ENCODE results near the gene SPINK6. TPM values are rescaled to one million over a fixed set of nuclear protein-coding genes. Genes with fewer than 3 reads are reported as not detected.

Gene SPINK6
- not detected for total RNA-seq

- H3K4me1 ChIP-seq: peaks cover 6 to 13% of the 10 kb centered on the region in 2 donors
- no peaks in the 10 kb centered on the region for H3K36me3 ChIP-seq
- H3K9me3 ChIP-seq: no peaks in the 10 kb centered on the region
- H3K27ac ChIP-seq: no peak within 1 kb of the TSS
- H3K27me3 ChIP-seq: no peaks in the 10 kb centered on the region
- TF ChIP-seq POLR2A (IDR thresholded peaks at IDR 0.05) (no peak), CTCF (IDR thresholded peaks at IDR 0.05) (no peak)
- 94 to 96% methylated on average over 2 of the region's 2 CpGs for WGBS, 2 donors
- DNase-seq: no peak
- no peak within 1 kb of the TSS for H3K4me3 ChIP-seq (replicated peaks in 1 of 3)
- intact Hi-C loops (cut with DNase I): no loop called here
Observed at GRCh38 chr5:148202531-148203203, at the start of gene SPINK6. SPINK6 (plus strand) TSS chr5:148203042; CDS start chr5:148203097, 55 bp downstream.

GRCh38 chr5:148156609-148157008 lies 46.2 kb upstream of the SPINK6 start:
- 94% methylated on average over 1 of the region's 1 CpG for WGBS, 2 donors
- H3K9me3 ChIP-seq: no peaks in the 10 kb centered on the region

GRCh38 chr5:148162038-148162437 lies 40.8 kb upstream of the SPINK6 start:
- Histone ChIP-seq H3K4me3 (replicated peaks in 1 of 3) (no peak overlapping the region), H3K36me3 (no peaks in the 10 kb centered on the region), H3K27me3 (no peaks in the 10 kb centered on the region), H3K9me3 (no peaks in the 10 kb centered on the region), H3K4me1 (no peaks in the 10 kb centered on the region), H3K27ac (no peak overlapping the region)
- no peak for DNase-seq
- TF ChIP-seq POLR2A (IDR thresholded peaks at IDR 0.05): no peak
- TF ChIP-seq CTCF (IDR thresholded peaks at IDR 0.05): no peak
- intact Hi-C loops (cut with DNase I): no loop called here
- 97 to 98% methylated on average over 1 of the region's 1 CpG for WGBS, 2 donors

More at GRCh38 chr5:148156609-148157008, 46.2 kb upstream of the SPINK6 start:
- Histone ChIP-seq H3K4me1 (no peaks in the 10 kb centered on the region), H3K4me3 (replicated peaks in 1 of 3) (no peak overlapping the region), H3K36me3 (no peaks in the 10 kb centered on the region), H3K27ac (no peak overlapping the region), H3K27me3 (no peaks in the 10 kb centered on the region)
- intact Hi-C loops (cut with DNase I): no loop called here
- no peak for TF ChIP-seq POLR2A (IDR thresholded peaks at IDR 0.05)
- no peak for TF ChIP-seq CTCF (IDR thresholded peaks at IDR 0.05)
- DNase-seq: no peak

- 100% methylated on average over 1 of the region's 1 CpG for WGBS, 2 donors
- TF ChIP-seq CTCF (IDR thresholded peaks at IDR 0.05) (no peak), POLR2A (IDR thresholded peaks at IDR 0.05) (no peak)
- H3K27me3 ChIP-seq: no peaks in the 10 kb centered on the region
- H3K9me3 ChIP-seq: no peaks in the 10 kb centered on the region
- H3K36me3 ChIP-seq: no peaks in the 10 kb centered on the region
- H3K4me3 ChIP-seq (replicated peaks in 1 of 3): no peak overlapping the region
- H3K27ac ChIP-seq: no peak overlapping the region
- intact Hi-C loops (cut with DNase I): no loop called here
- no peaks in the 10 kb centered on the region for H3K4me1 ChIP-seq
- no peak for DNase-seq
Observed at GRCh38 chr5:148163345-148163744, 39.5 kb upstream of the SPINK6 start.

- 83 to 85% methylated on average over 4 of the region's 4 CpGs for WGBS, 2 donors
- H3K27me3 ChIP-seq: no peaks in the 10 kb centered on the region
- H3K36me3 ChIP-seq: no peaks in the 10 kb centered on the region
- intact Hi-C loops (cut with DNase I): no loop called here
- no peak overlapping the region for H3K27ac ChIP-seq
- DNase-seq: no peak
- no peak overlapping the region for H3K4me3 ChIP-seq (replicated peaks in 1 of 3)
- H3K4me1 ChIP-seq: no peaks in the 10 kb centered on the region
- no peaks in the 10 kb centered on the region for H3K9me3 ChIP-seq
- TF ChIP-seq POLR2A (IDR thresholded peaks at IDR 0.05) (no peak), CTCF (IDR thresholded peaks at IDR 0.05) (no peak)
Observed at GRCh38 chr5:148166550-148167283, 36.1 kb upstream of the SPINK6 start.
